ENCODE data around the gene CTPS2. TPM values are rescaled to one million over a fixed set of nuclear protein-coding genes. Genes with fewer than 3 reads are reported as not detected.
"Not testable (repeated sequence)": the region's sequence is repeated elsewhere in the genome, so short reads cannot be mapped to it uniquely, and the experiment has no call there.

Gene CTPS2
- total RNA-seq, 1 donor from 2014 or later = 78.1 TPM

DNA sequence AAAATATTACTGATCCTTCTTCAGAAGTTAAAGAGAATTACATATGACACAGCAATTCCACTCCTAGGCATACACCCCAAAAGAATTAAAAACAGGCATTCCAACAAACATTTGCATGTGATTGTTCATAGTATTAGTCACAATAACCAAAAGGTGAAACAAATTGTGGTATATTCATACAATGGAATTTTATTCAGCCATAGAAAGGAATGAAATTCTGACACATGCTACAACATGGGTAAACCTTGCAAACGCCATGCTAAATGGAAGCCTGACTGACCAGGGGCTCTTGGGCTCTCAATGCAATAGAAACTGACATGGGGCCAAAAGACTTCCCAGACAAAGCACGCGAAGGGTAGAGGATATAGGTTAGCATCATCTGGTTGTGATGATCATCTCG lies 124.6 kb downstream of the CTPS2 start:
- H3K4me1 Mint-ChIP-seq = no peaks in the 10 kb centered on the region
- peaks cover 80% of the 10 kb centered on the region for H3K36me3 Mint-ChIP-seq
- peaks cover 37% of the 10 kb centered on the region for H3K9me3 Mint-ChIP-seq
- H3K27ac Mint-ChIP-seq = no peak overlapping the region
- TF ChIP-seq CTCF (IDR thresholded peaks at IDR 0.05; ENCODE audit: unreplicated experiment) = no peak
- no peak overlapping the region for H3K4me3 Mint-ChIP-seq
- no peak for DNase-seq (ENCODE audit: low spot score in 2 of 2, unreplicated experiment in 2 of 2)
- no peaks in the 10 kb centered on the region for H3K27me3 Mint-ChIP-seq (ENCODE audit: low read depth)

DNA sequence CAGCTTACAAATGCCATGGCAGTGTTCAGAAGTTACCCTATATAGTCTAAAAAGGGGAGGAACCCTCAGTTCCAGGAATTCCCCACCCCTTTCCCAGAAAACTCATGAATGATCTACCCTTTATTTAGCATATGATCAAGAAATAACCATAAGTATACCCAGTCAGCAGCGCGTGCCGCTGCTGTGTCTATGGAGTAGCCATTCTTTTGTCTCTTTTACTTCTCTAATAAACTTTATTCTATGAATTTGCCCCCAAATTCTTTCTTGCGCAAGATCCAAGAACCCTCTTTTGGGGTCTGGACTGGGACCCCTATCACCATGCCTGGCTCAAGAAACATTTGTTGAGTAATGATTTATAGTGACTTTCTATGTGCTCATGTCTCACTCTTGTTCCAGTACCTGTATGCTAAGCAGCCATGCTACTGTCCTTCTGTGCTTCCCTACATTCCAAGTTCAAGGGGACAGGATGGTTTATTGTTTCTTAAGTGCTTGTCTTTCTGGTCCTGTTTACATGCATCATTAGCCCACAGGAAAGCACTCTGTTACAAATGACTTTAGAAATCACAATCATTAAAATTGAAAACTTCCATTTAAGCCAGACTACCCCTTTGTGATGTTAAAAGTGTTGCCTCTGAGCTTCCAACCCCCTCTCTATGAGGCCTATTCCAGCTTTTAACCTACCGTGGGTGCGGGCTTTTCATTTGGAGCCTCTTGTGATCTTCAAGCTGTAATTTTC lies 125.9 kb downstream of the CTPS2 start:
- Mint-ChIP-seq H3K27me3 (ENCODE audit: low read depth) (no peaks in the 10 kb centered on the region), H3K36me3 (peaks cover 68% of the 10 kb centered on the region), H3K9me3 (peaks cover 38% of the 10 kb centered on the region), H3K27ac (peak overlapping the region; percentile 48), H3K4me3 (no peak overlapping the region), H3K4me1 (no peaks in the 10 kb centered on the region)
- TF ChIP-seq CTCF (IDR thresholded peaks at IDR 0.05; ENCODE audit: unreplicated experiment) = no peak
- DNase-seq (ENCODE audit: low spot score in 2 of 2, unreplicated experiment in 2 of 2) = no peak

- Mint-ChIP-seq H3K4me1 (no peaks in the 10 kb centered on the region), H3K36me3 (peaks cover 63% of the 10 kb centered on the region), H3K4me3 (no peak overlapping the region), H3K9me3 (peaks cover 33% of the 10 kb centered on the region), H3K27me3 (ENCODE audit: low read depth) (no peaks in the 10 kb centered on the region), H3K27ac (peak overlapping the region; percentile 36)
- no peak for TF ChIP-seq CTCF (IDR thresholded peaks at IDR 0.05; ENCODE audit: unreplicated experiment)
- DNase-seq (ENCODE audit: low spot score in 2 of 2, unreplicated experiment in 2 of 2) = no peak
Observed at GRCh38 chrX:16585486-16586376, 126.7 kb downstream of the CTPS2 start.

GRCh38 chrX:16580004-16580797 lies 132.3 kb downstream of the CTPS2 start:
- not testable (repeated sequence) for DNase-seq (ENCODE audit: low spot score in 2 of 2, unreplicated experiment in 2 of 2)

DNA sequence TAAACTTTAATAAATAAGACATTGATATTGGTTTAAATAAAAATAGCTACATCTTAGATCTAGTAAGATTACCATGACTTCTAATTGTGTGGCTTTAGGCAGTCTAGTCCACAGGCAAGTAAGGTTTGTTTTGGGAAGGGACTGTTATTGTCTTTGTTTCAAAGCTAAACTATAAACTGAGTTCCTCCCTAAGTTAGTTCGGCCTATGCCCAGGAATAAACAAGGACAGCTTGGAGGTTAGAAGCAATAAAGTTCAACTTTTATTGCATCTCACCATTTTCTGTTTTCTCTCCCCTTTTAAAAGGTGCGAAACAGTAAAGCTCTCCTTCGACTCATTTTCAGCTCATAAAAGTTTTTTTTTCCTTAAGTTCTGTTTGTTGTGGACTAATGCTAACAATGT lies 133.0 kb downstream of the CTPS2 start:
- Mint-ChIP-seq H3K27ac (no peak overlapping the region), H3K9me3 (peaks cover 29% of the 10 kb centered on the region), H3K4me3 (no peak overlapping the region), H3K36me3 (peaks cover 23% of the 10 kb centered on the region), H3K4me1 (no peaks in the 10 kb centered on the region), H3K27me3 (ENCODE audit: low read depth) (no peaks in the 10 kb centered on the region)
- no peak for TF ChIP-seq CTCF (IDR thresholded peaks at IDR 0.05; ENCODE audit: unreplicated experiment)
- no peak for DNase-seq (ENCODE audit: low spot score in 2 of 2, unreplicated experiment in 2 of 2)

More at GRCh38 chrX:16580004-16580797, 132.3 kb downstream of the CTPS2 start:
- H3K27me3 Mint-ChIP-seq (ENCODE audit: low read depth); H3K4me1 Mint-ChIP-seq; H3K4me3 Mint-ChIP-seq; H3K27ac Mint-ChIP-seq: not testable (repeated sequence)
- peaks cover 29% of the 10 kb centered on the region for H3K9me3 Mint-ChIP-seq
- peaks cover 25% of the 10 kb centered on the region for H3K36me3 Mint-ChIP-seq
